GM23248 (cell line): ENCODE measurements around the gene CCL4. TPM values are rescaled to one million over a fixed set of nuclear protein-coding genes. Genes with fewer than 3 reads are reported as not detected.

ENCODE experiments used
- DNase-seq: peaks from one replicate; pipeline ENCODE4 v3.0.0-alpha.2; 2015
- H2AFZ ChIP-seq: fragments of 200-600 bp; sonication (generic); 2 replicates; pipeline ENCODE4 v1.6.1; 2016; ENCODE audit warnings: antibody characterized with exemption
- H3F3A ChIP-seq: fragments of 200-600 bp; sonication (generic); 2 replicates; pipeline ENCODE4 v1.6.1; 2016; ENCODE audit warnings: mild to moderate bottlenecking, antibody characterized with exemption, mixed run types; ENCODE audit not compliant: insufficient read depth
- H3K27ac ChIP-seq: fragments of 200-600 bp; sonication (generic); 2 replicates; pipeline ENCODE4 v1.5.1; 2016; ENCODE audit warnings: mild to moderate bottlenecking
- H3K27me3 ChIP-seq: fragments of 200-600 bp; sonication (generic); replicated peaks from 2 replicates; pipeline ENCODE4 v1.6.1; 2016; ENCODE audit warnings: mild to moderate bottlenecking; ENCODE audit not compliant: insufficient read depth
- H3K36me3 ChIP-seq: fragments of 200-600 bp; sonication (generic); 2 replicates; pipeline ENCODE4 v1.6.1; 2016; ENCODE audit warnings: low read depth, mild to moderate bottlenecking
- H3K4me1 ChIP-seq: fragments of 200-600 bp; sonication (generic); 2 replicates; pipeline ENCODE4 v1.6.1; 2016; ENCODE audit warnings: mild to moderate bottlenecking; ENCODE audit not compliant: insufficient read depth
- H3K4me2 ChIP-seq: fragments of 200-600 bp; sonication (generic); one replicate; pipeline ENCODE4 v1.6.1; 2016; ENCODE audit warnings: mild to moderate bottlenecking; ENCODE audit not compliant: unreplicated experiment
- H3K4me3 ChIP-seq: fragments of 200-600 bp; sonication (generic); 2 replicates; pipeline ENCODE4 v1.5.1; 2016; ENCODE audit warnings: mild to moderate bottlenecking
- H3K79me2 ChIP-seq: fragments of 200-600 bp; sonication (generic); 2 replicates; pipeline ENCODE4 v1.6.1; 2016; ENCODE audit warnings: mild to moderate bottlenecking; ENCODE audit not compliant: insufficient read depth
- H3K9ac ChIP-seq: fragments of 200-600 bp; sonication (generic); 2 replicates; pipeline ENCODE4 v1.6.1; 2016; ENCODE audit warnings: mild to moderate bottlenecking
- H3K9me2 ChIP-seq: fragments of 200-600 bp; sonication (generic); 2 replicates; pipeline ENCODE4 v1.6.1; 2016; ENCODE audit warnings: mixed run types, mild to moderate bottlenecking, moderate library complexity; ENCODE audit not compliant: insufficient read depth
- H3K9me3 ChIP-seq: fragments of 200-600 bp; sonication (generic); one replicate; pipeline ENCODE4 v1.6.1; 2017; ENCODE audit warnings: low read depth
- H4K20me1 ChIP-seq: fragments of 200-600 bp; sonication (generic); 2 replicates; pipeline ENCODE4 v1.6.0; 2016; ENCODE audit not compliant: insufficient read depth
- EZH2 ChIP-seq: fragments of 200-600 bp; sonication (generic); IDR thresholded peaks from 2 replicates; pipeline ENCODE4 v1.6.1; 2018; ENCODE audit warnings: antibody characterized with exemption, mild to moderate bottlenecking; ENCODE audit not compliant: insufficient read depth, poor library complexity, severe bottlenecking
- EZH2phosphoT487 ChIP-seq: fragments of 200-600 bp; sonication (generic); IDR thresholded peaks from 2 replicates; pipeline ENCODE4 v1.6.1; 2018; ENCODE audit warnings: antibody characterized with exemption, moderate library complexity, mild to moderate bottlenecking, low read depth; ENCODE audit not compliant: insufficient read depth
- WGBS, 2 experiments: methylation state at CpG; one replicate each; pipeline ENCODE4 v1.1.6; 2015 to 2017; ENCODE audit warnings: low lambda C conversion rate in 2 of 2, low coverage in 1 of 2; ENCODE audit errors: missing lambda C conversion rate in 2 of 2; 5-methylcytosine and 5-hydroxymethylcytosine counted together
- in situ Hi-C: fragments of 300-500 bp; cut with MboI; formaldehyde crosslinking; loops from 2 replicates; pipeline ENCODE4 v1.15.0; 2020
- polyA plus RNA-seq: library from polyadenylated mRNA; unstranded; fragments of >200 nt; fragmentation: Nextera tagmentation; extraction: Ambion mirVana; gene quantifications from 2 replicates; pipeline ENCODE4 v1.2.1, GENCODE V29; 2016
- total RNA-seq: library from RNA; depleted of rRNA; stranded (reverse); fragments of >200 nt; shearing (Covaris generic); gene quantifications from 2 replicates; pipeline ENCODE4 v1.2.3, GENCODE V29; 2014

Gene CCL4
- total and polyA plus RNA-seq, 2 experiments from 2014 or later = not detected

DNA sequence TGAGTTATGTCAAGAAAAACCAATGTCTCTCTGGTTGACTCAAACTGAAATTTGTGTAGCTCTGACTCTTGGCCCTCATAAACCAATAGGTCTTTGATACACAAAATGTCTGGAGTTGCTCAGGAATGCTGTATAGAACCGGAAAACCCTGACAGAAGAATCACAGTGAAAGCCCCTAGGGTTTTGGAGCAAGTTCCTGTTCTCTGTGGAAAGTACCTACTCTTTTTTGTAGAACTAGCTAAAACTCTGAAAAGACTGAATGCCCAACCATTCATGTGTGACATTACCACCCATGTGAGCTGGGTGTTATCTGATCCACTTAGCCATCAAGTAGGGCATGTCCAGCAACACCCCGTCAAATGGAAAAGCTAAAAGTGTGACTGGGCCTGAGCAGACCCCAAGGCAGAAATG, 28.8 kb downstream of the CCL4 start:
- no peaks in the 10 kb centered on the region for H3K9me3 ChIP-seq
- no peak overlapping the region for H3K9ac ChIP-seq
- no peak overlapping the region for H3K4me2 ChIP-seq
- no peaks in the 10 kb centered on the region for H3K4me1 ChIP-seq
- no peaks in the 10 kb centered on the region for H3K9me2 ChIP-seq
- H3F3A ChIP-seq = no peaks in the 10 kb centered on the region
- H3K27ac ChIP-seq = no peak overlapping the region
- no peaks in the 10 kb centered on the region; the same call in 1 of the 2 replicates for H3K27me3 ChIP-seq
- no peak overlapping the region for H2AFZ ChIP-seq
- in situ Hi-C loops = no loop called here
- TF ChIP-seq EZH2phosphoT487 (no peak), EZH2 (no peak)
- H3K36me3 ChIP-seq = no peaks in the 10 kb centered on the region
- H4K20me1 ChIP-seq = no peaks in the 10 kb centered on the region
- H3K79me2 ChIP-seq = no peaks in the 10 kb centered on the region
- WGBS, 2 experiments = 37 to 57% methylated on average over 2 of the region's 2 CpGs
- DNase-seq = no peak
- H3K4me3 ChIP-seq = no peak overlapping the region

DNA sequence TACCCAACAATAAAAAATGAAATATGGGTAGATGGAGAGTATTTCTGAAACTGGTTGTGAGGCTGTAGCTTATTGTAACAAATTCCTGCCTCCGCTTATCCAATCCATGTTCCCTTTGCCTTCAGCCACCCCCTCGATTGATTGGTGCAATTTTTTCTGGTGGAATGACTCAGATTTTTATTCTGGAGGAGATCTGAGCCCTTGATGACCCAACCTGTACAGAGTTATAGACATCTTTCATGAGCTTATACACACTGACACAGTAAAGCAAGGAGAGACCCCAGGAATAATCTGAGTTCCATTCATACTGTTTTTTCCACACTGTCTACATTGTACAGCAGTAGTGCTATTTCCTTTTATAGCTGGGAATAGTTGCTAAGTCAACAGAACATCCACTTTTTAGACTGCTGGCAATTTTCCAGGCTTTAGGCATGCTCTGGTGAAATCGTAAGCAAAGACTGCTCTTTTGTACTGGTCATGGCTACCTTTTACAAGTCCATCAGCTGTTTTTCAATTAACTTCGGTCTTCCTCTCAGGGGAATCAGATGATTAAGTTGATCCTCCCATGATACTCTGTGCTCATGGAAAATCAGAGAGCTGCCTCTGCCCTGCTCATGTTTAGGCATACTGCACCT, 30.1 kb downstream of the CCL4 start:
- Histone ChIP-seq H3K27ac (no peak overlapping the region), H3K9me3 (no peaks in the 10 kb centered on the region), H3K4me1 (no peaks in the 10 kb centered on the region), H3K36me3 (no peaks in the 10 kb centered on the region), H3K4me3 (no peak overlapping the region), H3K4me2 (no peak overlapping the region), H3K9me2 (no peaks in the 10 kb centered on the region), H3K27me3 (no peaks in the 10 kb centered on the region; the same call in none of the 2 replicates), H4K20me1 (no peaks in the 10 kb centered on the region), H3F3A (no peaks in the 10 kb centered on the region), H3K79me2 (no peaks in the 10 kb centered on the region), H2AFZ (no peak overlapping the region), H3K9ac (no peak overlapping the region)
- WGBS, 2 experiments = 32 to 34% methylated on average over 4 of the region's 4 CpGs
- TF ChIP-seq EZH2phosphoT487 = no peak
- TF ChIP-seq EZH2 = no peak
- in situ Hi-C loops = no loop called here
- DNase-seq = peak; percentile 9

DNA sequence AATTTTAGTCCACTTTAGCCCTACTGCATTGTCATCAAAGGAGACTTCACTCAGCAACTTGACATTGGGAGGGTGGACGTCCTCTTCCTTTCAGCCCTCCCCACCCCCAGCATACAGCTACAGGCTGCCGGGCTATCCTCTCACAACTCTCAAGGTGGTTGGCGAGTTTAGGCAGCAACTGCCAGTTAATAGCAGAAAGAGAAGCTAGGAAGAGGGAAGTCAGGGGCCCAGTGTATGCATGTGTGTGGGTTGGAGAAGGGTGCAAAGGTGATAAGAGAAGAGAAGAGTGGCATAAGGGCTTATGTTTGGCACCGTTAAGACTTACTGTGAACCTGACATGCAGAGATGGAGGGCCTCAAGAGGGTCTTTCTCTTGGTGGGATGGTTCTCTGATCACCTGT, 31.8 kb downstream of the CCL4 start:
- no peaks in the 10 kb centered on the region for H3K36me3 ChIP-seq
- 39 to 40% methylated on average over 4 of the region's 4 CpGs for WGBS, 2 experiments

DNA sequence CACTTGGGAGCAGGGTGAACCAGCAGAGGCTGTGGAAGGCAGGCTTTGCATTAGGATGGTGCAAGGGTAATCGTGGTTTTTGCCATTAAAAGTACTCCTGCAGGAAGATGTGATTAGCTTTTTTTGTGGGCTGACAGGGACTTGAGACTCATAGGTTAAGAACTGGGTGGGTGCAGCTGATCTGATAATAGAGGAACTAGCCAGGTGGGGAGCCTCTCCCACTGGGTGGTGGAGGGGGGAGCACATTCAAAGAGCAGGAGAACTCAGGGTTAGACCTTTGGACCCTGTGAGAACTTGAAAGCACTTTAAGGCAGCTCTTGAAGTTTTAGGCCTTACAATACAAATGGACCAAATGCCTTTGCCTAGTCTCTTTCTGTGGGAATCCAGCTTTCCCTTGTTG, 32.4 kb downstream of the CCL4 start:
- Histone ChIP-seq H4K20me1 (no peaks in the 10 kb centered on the region), H3K27ac (no peak overlapping the region), H2AFZ (no peak overlapping the region), H3K4me1 (no peaks in the 10 kb centered on the region), H3K9me2 (no peaks in the 10 kb centered on the region), H3K4me2 (no peak overlapping the region), H3F3A (no peaks in the 10 kb centered on the region), H3K9ac (no peak overlapping the region), H3K79me2 (no peaks in the 10 kb centered on the region), H3K9me3 (no peaks in the 10 kb centered on the region), H3K36me3 (no peaks in the 10 kb centered on the region), H3K4me3 (no peak overlapping the region), H3K27me3 (no peaks in the 10 kb centered on the region; the same call in 1 of the 2 replicates)
- WGBS, 2 experiments = 19 to 25% methylated on average over 1 of the region's 1 CpG
- no peak for TF ChIP-seq EZH2
- no peak for TF ChIP-seq EZH2phosphoT487
- in situ Hi-C loops = no loop called here
- DNase-seq = no peak

More for the DNA sequence above, 31.8 kb downstream of the CCL4 start:
- TF ChIP-seq EZH2phosphoT487 = no peak
- TF ChIP-seq EZH2 = no peak
- Histone ChIP-seq H3K79me2 (no peaks in the 10 kb centered on the region), H2AFZ (no peak overlapping the region), H3K9me2 (no peaks in the 10 kb centered on the region), H4K20me1 (no peaks in the 10 kb centered on the region), H3K27ac (no peak overlapping the region), H3K4me1 (no peaks in the 10 kb centered on the region), H3K4me3 (no peak overlapping the region), H3F3A (no peaks in the 10 kb centered on the region), H3K9ac (no peak overlapping the region), H3K27me3 (no peaks in the 10 kb centered on the region; the same call in 1 of the 2 replicates), H3K4me2 (no peak overlapping the region), H3K9me3 (no peaks in the 10 kb centered on the region)
- DNase-seq = no peak
- in situ Hi-C loops = no loop called here
